Mammary epithelial cell (primary cell): ENCODE data around the gene SIRT2.

Source experiments
- EZH2 ChIP-seq: IDR thresholded peaks from 2 replicates; pipeline ENCODE4 v1.6.1; 2012; ENCODE audit warnings: low read length, inconsistent platforms, borderline replicate concordance
- TF ChIP-seq, protein P1 (sequence below), 2 donors: IDR thresholded peaks in 1 of 2; conservative IDR thresholded peaks in 1 of 2; 2 replicates each; pipeline ENCODE4 v1.5.1; 2011 to 2012; ENCODE audit warnings: inconsistent platforms in 2 of 2, low read length in 2 of 2, mild to moderate bottlenecking in 2 of 2, control low read depth in 1 of 2, low read depth in 1 of 2; ENCODE audit not compliant: insufficient read depth in 1 of 2; ENCODE audit errors: extremely low read depth in 1 of 2

DNA sequence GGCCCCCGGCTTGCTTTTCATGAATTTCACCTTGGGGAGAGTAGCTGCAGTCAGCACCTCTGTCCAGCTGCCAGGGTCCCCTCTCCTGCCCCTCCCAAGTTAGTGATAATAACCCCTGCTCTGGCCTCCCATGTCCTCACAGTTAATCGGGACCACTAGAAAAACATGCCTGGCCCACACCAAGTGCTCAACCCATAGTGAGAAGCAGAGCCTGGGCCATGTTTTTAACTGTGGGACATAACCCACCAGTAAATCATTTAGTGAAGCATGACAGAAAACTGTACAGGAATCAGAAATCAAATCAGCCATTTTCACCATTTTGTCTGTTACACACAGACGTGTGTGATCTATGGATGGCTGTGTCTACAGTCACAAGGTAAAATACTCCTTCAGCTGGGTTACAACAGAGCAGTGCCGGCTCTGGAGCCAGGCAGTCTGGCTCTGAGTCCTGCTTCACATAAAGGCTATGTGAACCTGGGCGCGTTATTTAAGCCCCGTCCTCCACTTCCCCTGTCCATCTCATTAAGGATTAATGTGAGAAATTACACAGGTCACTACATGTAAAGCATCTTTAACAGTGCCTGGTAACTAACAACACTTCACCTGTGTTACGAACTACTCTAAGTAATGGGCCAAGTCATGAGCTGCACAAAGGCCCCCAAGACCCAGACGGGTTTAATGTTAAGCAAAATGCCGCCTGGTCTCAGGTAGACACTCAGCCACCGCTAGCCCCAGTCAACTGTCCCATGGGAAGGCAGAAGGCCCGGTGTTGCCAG, 60.2 kb downstream of the SIRT2 start:
- no peak for TF ChIP-seq EZH2
- TF ChIP-seq, protein P1, sequence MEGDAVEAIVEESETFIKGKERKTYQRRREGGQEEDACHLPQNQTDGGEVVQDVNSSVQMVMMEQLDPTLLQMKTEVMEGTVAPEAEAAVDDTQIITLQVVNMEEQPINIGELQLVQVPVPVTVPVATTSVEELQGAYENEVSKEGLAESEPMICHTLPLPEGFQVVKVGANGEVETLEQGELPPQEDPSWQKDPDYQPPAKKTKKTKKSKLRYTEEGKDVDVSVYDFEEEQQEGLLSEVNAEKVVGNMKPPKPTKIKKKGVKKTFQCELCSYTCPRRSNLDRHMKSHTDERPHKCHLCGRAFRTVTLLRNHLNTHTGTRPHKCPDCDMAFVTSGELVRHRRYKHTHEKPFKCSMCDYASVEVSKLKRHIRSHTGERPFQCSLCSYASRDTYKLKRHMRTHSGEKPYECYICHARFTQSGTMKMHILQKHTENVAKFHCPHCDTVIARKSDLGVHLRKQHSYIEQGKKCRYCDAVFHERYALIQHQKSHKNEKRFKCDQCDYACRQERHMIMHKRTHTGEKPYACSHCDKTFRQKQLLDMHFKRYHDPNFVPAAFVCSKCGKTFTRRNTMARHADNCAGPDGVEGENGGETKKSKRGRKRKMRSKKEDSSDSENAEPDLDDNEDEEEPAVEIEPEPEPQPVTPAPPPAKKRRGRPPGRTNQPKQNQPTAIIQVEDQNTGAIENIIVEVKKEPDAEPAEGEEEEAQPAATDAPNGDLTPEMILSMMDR (conservative IDR thresholded peaks at IDR 0.05 in 1 of 2, IDR thresholded peaks at IDR 0.05 in 1 of 2; ENCODE audit: extremely low read depth in 1 of 2, insufficient read depth in 1 of 2, low read depth in 1 of 2, low read length in 2 of 2): no peak
